ENCODE results near the gene LRMDA.

The LRMDA gene

DNA sequence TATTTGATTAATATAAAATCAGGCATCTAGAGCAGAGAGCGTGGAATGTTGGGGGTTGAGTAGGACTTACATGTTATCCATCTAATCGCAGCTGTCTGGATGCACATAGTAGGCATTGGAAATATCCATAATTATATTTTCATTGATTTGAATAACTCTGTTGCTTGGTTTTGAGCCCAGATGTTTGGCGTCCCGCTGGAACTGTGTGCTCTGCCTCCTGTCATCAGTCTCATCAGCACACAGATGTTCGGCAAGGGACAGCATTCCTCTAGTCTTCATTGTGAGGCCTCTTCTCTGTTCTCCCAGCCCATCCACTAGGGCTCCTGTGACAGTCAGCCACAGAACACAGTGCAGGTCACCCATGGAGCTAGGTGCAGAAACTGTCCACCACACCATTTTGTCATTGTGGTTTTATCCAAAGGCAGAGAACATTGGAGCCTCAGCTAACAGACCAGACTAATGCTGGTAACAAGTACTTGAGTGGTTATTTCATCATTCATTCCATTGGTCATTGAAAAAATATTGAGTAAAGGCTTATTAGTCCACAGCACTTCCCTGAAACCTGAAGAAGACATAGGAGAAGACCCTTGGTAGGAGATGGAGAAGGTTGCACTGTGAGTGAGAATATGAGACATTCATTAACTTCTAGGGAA is 927.4 kb downstream of the LRMDA start:
- DNase-seq (ENCODE audit: low read depth), result no peak
- H3K4me3 ChIP-seq (ENCODE audit: low read length), result no peak overlapping the region
- TF ChIP-seq, protein P1, sequence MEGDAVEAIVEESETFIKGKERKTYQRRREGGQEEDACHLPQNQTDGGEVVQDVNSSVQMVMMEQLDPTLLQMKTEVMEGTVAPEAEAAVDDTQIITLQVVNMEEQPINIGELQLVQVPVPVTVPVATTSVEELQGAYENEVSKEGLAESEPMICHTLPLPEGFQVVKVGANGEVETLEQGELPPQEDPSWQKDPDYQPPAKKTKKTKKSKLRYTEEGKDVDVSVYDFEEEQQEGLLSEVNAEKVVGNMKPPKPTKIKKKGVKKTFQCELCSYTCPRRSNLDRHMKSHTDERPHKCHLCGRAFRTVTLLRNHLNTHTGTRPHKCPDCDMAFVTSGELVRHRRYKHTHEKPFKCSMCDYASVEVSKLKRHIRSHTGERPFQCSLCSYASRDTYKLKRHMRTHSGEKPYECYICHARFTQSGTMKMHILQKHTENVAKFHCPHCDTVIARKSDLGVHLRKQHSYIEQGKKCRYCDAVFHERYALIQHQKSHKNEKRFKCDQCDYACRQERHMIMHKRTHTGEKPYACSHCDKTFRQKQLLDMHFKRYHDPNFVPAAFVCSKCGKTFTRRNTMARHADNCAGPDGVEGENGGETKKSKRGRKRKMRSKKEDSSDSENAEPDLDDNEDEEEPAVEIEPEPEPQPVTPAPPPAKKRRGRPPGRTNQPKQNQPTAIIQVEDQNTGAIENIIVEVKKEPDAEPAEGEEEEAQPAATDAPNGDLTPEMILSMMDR (conservative IDR thresholded peaks at IDR 0.05; ENCODE audit: low read depth, low read length), result no peak

DNA sequence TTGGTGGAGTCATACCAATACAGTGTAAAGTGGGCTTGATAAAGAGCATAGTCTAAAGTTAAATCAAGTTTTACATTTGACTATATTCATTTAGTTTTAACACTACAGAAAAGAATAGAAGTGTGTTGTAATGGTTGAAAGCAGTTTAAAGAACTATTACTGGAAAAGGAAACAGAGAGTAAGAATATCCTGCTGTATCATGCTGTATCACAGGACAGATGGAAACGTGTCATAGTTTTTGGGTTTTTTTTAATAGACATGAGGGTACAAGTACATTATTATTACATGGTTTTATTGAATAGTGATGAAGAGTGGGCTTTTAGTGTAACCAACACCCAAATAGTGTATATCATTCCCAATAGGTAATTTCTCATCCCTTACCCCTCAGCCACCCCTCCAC is 944.3 kb downstream of the LRMDA start:
- TF ChIP-seq, protein P1 (conservative IDR thresholded peaks at IDR 0.05; ENCODE audit: low read depth, low read length), result no peak
- no peak for DNase-seq (ENCODE audit: low read depth)
- H3K4me3 ChIP-seq (ENCODE audit: low read length), result no peak overlapping the region

DNA sequence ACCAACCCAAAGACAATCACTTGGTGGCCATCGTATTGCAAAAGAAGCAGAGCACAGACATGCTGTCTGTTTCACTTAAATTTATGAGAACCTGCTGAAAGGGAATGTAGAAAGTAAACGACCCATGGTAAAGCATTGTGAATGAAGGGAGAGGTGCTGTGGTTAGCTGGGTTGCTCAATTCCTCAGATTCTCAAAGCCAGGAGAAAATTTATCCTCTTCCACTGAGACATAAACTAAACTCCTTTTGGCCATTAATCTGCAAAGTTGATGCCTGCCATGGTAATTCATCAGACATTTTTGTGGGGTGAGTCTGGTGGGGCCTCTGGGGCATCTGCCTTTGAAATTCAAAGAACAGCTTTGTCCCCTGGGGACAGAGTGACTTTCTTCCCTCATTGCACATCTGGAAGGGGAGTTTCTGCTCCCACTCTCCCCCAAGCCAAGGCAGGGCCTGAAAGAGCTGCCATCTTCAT is 951.0 kb downstream of the LRMDA start:
- no peak overlapping the region for H3K4me3 ChIP-seq (ENCODE audit: low read length)
- TF ChIP-seq, protein P1 (conservative IDR thresholded peaks at IDR 0.05; ENCODE audit: low read depth, low read length), result no peak
- no peak for DNase-seq (ENCODE audit: low read depth)

DNA sequence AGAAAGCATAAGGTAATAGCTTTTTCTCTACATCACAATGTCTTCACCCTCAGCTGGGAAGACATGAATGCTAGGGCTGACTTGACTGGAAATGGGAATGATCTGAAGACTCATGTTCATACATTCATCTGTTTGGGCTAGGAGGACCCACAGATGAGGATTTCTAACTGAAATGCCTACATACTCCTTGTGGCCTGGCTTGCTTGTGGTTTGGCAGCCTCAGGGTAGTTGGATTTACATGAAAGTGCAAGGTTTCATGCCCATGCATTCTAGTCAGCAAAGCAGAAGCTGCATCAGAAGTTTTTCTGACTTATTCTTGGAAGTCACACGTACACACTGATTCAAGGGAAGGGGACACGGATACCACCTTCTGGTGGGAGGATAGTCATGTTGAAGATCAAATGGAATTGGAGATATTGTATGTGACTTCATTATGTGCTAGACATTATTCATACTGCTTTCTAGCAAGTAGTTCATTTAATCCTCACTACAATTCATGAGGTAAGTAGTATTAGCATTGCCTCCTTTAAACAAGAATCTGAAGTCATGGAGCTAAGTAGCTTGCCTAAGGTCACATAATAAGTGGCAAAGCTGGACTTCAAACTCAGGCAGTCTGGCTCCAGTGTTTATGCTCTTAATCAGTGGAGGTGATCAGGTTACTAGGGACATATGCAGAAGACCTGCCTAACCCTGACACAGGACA is 957.0 kb downstream of the LRMDA start:
- TF ChIP-seq, protein P1 (conservative IDR thresholded peaks at IDR 0.05; ENCODE audit: low read depth, low read length), result no peak
- no peak for DNase-seq (ENCODE audit: low read depth)
- no peak overlapping the region for H3K4me3 ChIP-seq (ENCODE audit: low read length)

DNA sequence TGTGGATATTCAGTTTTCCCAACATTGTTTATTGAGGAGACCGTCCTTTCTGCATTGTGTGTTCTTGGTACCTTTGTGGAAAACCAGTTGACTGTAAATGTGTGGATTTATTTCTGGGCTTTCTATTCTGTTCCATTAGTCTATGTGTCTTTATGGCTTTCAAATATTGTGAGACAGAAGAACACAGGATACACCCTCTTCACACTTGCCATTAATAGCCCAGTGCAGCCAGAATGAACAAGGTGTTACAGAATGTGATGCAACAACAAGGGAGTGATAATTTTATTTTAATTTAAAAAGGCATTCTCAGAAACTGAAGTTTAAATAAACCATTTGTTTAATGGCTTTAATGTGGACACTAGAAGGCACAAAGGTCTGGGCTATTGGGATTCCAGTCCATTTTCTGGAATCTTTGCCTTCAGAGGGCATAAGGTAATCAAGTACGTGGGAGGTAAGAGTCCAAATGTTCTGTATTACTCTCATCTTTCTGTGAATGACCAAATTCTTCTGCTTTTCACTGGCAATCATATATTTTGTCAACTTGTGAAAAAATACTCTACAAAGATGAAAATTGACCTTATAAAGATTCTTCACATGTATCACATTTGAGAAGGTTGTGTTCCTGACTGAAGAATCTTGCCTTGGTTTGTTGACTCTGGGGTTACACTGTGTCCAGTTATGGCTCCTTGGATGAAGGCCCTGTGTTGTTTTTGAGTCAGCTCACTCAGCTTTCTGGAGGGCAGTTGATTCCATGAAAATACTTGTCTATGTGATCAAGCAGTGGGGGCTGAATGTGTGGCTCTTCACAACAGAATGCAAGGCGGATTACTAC is 962.7 kb downstream of the LRMDA start:
- no peak overlapping the region for H3K4me3 ChIP-seq (ENCODE audit: low read length)
- TF ChIP-seq, protein P1 (conservative IDR thresholded peaks at IDR 0.05; ENCODE audit: low read depth, low read length), result no peak

DNA sequence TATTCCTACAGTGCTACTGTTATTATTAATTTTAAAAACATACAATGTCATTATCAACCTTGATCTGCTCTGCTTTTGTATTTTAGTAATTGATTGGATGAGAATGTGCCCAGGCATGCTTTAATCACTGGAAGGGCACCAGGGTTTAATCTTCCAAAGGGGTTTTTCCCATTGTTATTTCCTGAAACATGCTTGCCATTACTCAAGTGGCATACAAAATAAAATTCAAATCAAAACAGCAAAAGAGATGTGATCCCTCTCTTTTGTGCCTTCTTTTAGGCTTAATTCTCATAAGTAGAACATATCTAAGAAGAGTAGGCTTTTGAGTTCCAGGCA is 963.3 kb downstream of the LRMDA start:
- H3K4me3 ChIP-seq (ENCODE audit: low read length), result no peak overlapping the region
- DNase-seq (ENCODE audit: low read depth), result no peak
- TF ChIP-seq, protein P1 (conservative IDR thresholded peaks at IDR 0.05; ENCODE audit: low read depth, low read length), result no peak

More for the DNA sequence above, 962.7 kb downstream of the LRMDA start:
- no peak for DNase-seq (ENCODE audit: low read depth)
